ENCODE data around the gene CCT6B.
"Not testable (repeated sequence)": the region's sequence is repeated elsewhere in the genome, so short reads cannot be mapped to it uniquely, and the experiment has no call there.

CCT6B gene

GRCh38 chr17:34979650-34980352 lies 18.5 kb upstream of the CCT6B start:
- DNase-seq = no peak

- no peak for DNase-seq
Measured at GRCh38 chr17:34979153-34979552, 17.9 kb upstream of the CCT6B start.

GRCh38 chr17:34974794-34975785 lies 13.8 kb upstream of the CCT6B start:
- DNase-seq = no peak

GRCh38 chr17:34974179-34974578 lies 12.9 kb upstream of the CCT6B start:
- DNase-seq = no peak

GRCh38 chr17:34958438-34958837 lies 2.8 kb downstream of the CCT6B start:
- DNase-seq = no peak

GRCh38 chr17:34950780-34951179 lies 10.5 kb downstream of the CCT6B start:
- DNase-seq = not testable (repeated sequence)

- no peak for DNase-seq
Measured at GRCh38 chr17:34930283-34930682, 31.0 kb downstream of the CCT6B start.

GRCh38 chr17:34926661-34927060 lies 34.6 kb downstream of the CCT6B start:
- no peak for DNase-seq

GRCh38 chr17:34920676-34921075 lies 40.6 kb downstream of the CCT6B start:
- DNase-seq = no peak

- DNase-seq = no peak
Measured at GRCh38 chr17:34917381-34917780, 43.9 kb downstream of the CCT6B start.

- DNase-seq = no peak
Measured at GRCh38 chr17:34916120-34916519, 45.1 kb downstream of the CCT6B start.

- no peak for DNase-seq
Measured at GRCh38 chr17:34913001-34913400, 48.3 kb downstream of the CCT6B start.

- no peak for DNase-seq
Measured at GRCh38 chr17:34909040-34909439, 52.2 kb downstream of the CCT6B start.

- DNase-seq = no peak
Measured at GRCh38 chr17:34902831-34903547, 58.3 kb downstream of the CCT6B start.

GRCh38 chr17:34899643-34900291 lies 61.5 kb downstream of the CCT6B start:
- DNase-seq = no peak

- no peak for DNase-seq
Measured at GRCh38 chr17:34895383-34895782, 65.9 kb downstream of the CCT6B start.

- DNase-seq = no peak
Measured at GRCh38 chr17:34894964-34895363, 66.3 kb downstream of the CCT6B start.

GRCh38 chr17:34892461-34893249 lies 68.6 kb downstream of the CCT6B start:
- DNase-seq = peak; percentile 8

GRCh38 chr17:34886831-34887230 lies 74.4 kb downstream of the CCT6B start:
- no peak for DNase-seq

GRCh38 chr17:34885076-34885475 lies 76.2 kb downstream of the CCT6B start:
- no peak for DNase-seq

GRCh38 chr17:34884597-34884996 lies 76.7 kb downstream of the CCT6B start:
- DNase-seq = no peak
